NCI-H2227 treated with DMSO at 0.1 percent for 48 hours (cell line): ENCODE results near the gene NCR3LG1.
"Not testable (repeated sequence)": the region's sequence is repeated elsewhere in the genome, so short reads cannot be mapped to it uniquely, and the experiment has no call there.

Experiments used
- DNase-seq: peaks from one replicate; lab custom pipeline; 2025; lab: John Stamatoyannopoulos, UW

Gene NCR3LG1

DNA sequence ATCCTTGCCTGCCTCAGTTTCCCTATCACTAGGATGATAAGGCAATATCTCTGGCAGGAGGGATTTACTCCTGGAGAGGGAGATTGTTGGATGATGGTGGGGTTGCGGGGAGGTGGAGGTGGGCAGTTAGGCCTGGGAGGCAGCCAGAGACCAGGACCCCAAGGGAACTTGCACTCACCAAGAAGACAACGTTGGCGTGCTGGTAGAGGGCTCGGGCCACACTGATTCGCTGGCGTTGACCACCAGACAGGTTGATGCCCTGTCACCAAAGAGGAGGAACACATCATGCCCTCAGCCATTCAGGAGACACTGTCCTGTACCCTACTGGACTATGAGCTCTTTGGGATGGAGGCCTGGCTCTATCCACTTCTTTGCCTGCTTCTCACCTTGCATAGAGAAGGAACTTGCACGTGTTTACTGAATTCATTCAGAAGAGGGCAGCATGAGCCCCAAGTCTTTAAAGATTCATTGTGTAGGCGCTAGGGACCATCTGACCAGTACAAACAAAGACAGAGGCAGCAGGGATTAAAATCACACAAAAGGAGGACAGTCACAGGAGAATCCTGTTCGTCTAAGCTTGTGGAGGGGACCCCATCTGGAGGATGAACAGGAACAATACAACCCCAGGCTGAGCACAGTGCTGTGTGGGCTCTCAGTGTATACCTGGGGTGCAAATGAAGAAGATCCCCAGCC, 61.0 kb downstream of the NCR3LG1 start:
- no peak for DNase-seq

DNA sequence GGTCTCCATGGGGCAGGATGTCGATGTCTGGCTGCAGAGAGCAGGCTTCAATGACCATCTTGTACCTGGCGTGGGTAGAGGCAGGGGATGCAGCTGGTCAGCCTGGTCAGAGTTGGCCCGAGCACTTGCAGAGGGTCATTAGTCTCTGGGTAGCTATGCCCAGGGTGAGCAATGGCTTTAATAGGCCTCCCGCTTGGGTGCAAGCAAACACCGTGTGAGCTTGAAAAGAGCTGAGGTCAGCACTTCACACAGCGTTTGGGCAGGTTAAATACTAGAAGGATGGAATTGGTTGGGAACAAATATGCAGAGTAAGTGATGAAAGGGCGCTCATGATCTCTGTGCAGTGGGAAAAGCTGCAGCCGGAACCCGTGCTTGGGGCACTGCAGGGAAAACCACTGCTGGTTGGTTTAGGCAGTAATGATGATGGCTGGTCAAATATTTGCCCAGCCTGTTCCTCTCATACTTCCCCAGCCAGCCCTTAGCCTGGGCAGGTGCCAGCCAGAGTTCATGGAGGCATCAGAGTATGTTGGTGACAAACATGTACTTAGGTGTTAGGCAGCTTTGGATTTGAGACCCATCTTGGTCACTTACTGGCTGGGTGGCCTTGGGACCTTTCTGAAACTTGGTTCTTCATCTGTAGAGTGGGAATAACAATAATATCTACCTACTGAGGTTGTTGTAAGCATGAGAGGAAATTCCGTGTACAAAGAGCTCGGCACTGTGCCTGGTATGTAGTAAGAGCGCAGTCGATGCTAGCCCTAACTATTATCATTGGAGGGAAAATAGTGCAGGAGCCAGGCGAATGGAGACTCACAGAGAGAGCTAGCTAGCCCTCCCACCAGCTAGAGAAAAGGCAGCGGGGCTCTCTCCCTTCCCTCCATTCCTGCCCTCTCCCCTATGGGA, 62.1 kb downstream of the NCR3LG1 start:
- DNase-seq: no peak

DNA sequence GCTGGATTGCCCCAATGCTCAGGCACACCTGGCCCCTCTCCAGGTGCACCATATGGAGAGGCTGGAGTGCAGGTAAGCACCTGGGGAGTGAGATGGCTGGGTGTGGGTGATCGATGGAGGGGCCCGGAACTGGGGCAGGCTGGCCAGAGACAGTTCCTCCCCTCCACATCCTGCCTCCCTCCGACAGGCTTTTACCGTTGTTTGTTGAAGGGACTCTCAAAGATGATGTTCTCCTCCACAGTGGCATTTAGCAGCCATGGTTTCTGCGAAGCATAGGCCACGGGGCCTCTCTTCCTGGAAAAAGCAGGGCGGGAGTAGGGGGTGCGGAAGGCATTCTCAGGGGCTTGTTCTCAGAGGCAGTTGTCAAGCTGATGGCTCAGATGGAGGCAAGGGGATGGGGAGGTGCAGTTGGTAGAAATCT, 62.7 kb downstream of the NCR3LG1 start:
- no peak for DNase-seq

DNA sequence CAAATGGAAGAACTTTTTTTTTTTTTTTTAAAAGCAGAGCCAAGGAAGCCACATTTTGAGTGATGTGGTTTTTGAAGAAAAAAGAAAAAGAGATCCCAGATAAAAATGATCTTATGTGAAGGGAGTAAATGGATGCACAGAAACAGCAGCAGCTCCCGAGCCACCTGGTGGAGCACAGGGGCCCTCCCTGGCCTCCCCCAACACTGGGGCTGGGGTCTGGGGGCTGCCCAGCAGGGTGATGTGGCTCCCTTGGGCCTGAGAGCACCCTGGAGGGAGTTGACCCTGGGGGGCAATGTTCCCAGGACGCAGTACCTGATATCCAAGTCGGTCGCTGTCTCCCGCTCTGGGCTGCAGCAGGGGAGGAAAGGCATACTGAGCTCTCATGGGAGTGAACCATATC, 63.4 kb downstream of the NCR3LG1 start:
- DNase-seq: no peak

DNA sequence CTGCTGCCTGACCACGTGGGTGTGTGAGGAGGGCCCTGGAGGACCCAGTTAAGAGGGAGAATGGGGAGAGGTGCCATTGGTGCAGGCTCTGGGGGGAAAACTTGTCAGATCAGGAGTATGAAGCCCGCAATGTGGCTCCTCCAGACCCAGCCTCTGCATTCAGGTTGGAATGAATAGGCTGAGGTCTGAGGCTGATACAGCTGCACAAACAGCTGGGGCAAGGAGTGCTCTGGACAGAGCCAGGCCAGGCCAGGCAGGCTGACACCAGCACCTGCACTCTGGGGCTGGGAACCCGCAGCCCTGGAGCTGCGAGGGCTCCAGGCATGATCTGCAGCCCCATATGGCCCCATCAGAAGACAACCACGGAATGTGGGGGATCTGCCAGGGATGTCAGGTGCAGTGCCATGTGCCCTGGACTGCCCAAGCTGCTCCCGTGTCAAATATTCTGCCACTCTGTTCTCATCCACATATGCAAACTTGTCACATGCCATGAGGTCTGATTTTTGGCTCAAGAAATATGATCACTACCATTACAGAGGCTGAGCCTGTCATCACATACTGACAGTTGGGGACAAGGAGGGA, 64.0 kb downstream of the NCR3LG1 start:
- DNase-seq: no peak

DNA sequence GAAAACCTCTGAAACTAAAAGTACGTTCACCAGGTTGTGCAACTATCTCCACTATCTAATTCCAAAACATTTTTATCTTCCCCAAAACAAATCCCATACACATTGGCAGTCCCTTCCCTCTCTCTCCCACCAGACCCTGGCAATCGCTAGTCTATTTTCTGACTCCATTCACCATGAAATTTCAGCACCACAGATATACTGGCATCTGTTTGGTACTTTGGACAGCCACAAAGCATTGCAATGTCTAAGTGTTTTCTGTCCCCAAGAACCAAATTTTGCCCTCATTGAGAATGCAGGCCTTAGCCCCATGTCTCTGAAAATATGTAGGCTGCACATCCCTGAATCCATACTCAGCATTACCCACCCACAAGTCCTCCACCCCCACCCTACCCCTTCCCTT, 64.9 kb downstream of the NCR3LG1 start:
- DNase-seq: no peak

DNA sequence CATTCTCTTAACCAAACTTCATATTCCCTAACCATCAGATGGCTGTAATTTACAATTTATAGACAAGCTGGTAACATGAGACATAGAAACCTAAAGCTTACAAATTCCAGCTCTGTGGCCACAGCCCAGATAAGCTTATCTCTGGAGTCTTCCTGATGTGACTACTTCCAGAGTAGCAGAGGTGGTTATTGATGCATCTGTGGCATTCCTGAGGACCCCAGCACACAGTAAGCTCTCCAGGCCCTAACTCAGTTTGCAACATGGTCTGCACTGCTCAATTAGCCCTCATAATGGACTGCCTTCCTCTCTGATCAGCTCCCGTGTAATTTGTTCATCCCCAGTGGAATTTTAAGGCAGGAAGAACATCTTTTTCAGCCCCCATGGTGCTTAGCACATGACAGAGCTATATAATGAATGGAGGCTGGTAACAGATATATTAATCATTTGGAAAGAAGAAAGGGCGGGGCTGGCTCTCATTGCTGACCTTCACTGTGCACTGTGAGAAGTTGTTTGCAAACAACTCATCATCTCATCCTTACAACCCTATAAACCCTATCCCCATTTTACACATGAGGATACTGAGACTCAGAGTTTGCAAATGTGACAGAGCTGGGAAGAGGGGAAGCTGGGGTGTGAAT, 67.0 kb downstream of the NCR3LG1 start:
- no peak for DNase-seq

DNA sequence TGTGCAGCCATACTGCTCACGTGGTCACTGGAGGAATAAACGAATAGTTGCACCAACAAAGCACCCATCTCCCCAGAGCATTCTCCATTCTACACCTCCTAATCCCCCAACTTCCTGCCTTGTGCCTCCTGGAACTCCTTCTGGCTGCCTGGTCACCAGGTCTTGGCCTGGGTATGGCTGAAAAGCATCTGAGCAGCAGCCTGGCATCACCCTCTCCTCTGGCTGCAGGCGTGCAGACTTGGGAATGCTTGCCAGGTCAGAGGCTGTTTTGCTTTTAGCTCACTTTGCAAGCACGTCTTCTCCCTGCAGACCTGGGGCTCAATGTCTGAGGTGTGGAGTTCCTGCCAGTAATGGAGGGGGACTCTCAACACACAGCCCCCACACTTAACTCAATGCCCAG, 70.2 kb downstream of the NCR3LG1 start:
- no peak for DNase-seq

DNA sequence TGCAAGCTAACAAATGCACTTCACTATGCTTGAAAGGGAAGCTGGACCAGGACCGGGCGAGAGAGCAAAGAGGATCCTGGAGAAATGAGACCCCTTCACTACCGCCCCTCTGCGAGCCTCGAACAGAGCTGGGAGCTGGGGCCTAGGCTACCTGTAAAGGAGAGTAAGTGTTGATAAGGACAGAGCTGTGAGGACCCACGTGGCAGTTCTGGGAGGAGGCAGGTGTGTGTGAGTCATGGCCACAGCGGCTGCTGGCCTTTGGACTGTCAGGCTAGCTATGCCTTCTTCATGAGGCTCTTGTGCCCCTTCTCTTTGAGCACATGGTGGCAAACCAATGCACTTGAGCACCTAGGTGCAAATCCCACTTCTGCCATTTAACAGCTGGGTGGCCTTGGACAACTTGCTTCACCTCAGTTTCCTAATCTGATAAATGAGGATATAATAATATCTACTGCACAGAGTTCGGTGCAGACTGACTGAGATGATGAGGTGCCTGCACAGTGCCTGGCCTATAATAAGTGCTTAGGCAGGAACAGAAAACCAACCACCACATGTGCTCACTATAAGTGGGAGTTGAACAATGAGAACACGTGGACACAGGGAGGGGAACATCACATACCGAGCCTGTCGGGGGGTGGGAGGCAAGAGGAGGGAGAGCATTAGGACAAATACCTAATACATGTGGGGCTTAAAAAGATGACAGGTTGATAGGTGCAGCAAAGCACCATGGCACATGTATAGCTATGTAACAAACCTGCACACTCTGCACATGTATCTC, 72.1 kb downstream of the NCR3LG1 start:
- no peak for DNase-seq

DNA sequence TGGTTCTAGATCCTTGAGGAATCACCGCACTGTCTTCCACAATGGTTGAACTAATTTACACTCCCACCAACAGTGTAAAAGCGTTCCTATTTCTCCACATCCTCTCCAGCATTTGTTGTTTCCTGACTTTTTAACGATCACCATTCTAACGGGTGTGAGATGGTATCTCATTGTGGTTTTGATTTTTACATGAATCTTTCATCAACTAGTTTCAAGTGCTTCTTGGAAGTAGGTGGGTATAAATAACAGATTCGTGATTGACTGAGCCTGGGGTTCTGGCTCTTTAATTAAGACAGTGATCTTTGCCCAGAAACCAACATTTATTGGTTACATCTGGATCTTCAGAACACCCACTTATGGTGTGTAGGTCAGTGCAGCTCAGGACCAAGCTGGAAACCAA, 74.6 kb downstream of the NCR3LG1 start:
- DNase-seq: not testable (repeated sequence)
